ENCODE measurements around the gene BCCIP. TPM values are rescaled to one million over a fixed set of nuclear protein-coding genes. Genes with fewer than 3 reads are reported as not detected.

BCCIP gene
- total RNA-seq, 2 experiments from 2014 or later = 96.3 to 100 TPM

GRCh38 chr10:125836746-125837145 lies 13.4 kb downstream of the BCCIP start:
- peaks cover 44% of the 10 kb centered on the region for H3K36me3 Mint-ChIP-seq
- CTCF ChIA-PET = no interaction called here

GRCh38 chr10:125838802-125839575 lies 15.6 kb downstream of the BCCIP start:
- intact Hi-C loops (cut with micrococcal nuclease) = no loop called here
- no peak overlapping the region for H3K27ac Mint-ChIP-seq
- no peak for DNase-seq
- no peaks in the 10 kb centered on the region for H3K4me1 Mint-ChIP-seq (ENCODE audit: low read depth)
- no peak overlapping the region for H3K4me3 Mint-ChIP-seq
- H3K9me3 Mint-ChIP-seq = no peaks in the 10 kb centered on the region
- POLR2A ChIA-PET = interaction anchor here (0.7 kb wide), 1 partner anchor 10 kb away, joined by 3 read pairs; no protein-coding TSS in a partner anchor
- CTCF ChIA-PET = interaction anchor here (0.6 kb wide), 1 partner anchor 26 kb away, joined by 3 read pairs; no protein-coding TSS in a partner anchor
- H3K27me3 Mint-ChIP-seq = no peaks in the 10 kb centered on the region
- peaks cover 36% of the 10 kb centered on the region for H3K36me3 Mint-ChIP-seq

More at GRCh38 chr10:125836746-125837145, 13.4 kb downstream of the BCCIP start:
- H3K27me3 Mint-ChIP-seq = no peaks in the 10 kb centered on the region
- POLR2A ChIA-PET = no interaction called here
- no peaks in the 10 kb centered on the region for H3K9me3 Mint-ChIP-seq
- intact Hi-C loops (cut with micrococcal nuclease) = no loop called here
- no peak overlapping the region for H3K27ac Mint-ChIP-seq
- H3K4me1 Mint-ChIP-seq (ENCODE audit: low read depth) = no peaks in the 10 kb centered on the region
- DNase-seq = no peak
- H3K4me3 Mint-ChIP-seq = no peak overlapping the region

DNA sequence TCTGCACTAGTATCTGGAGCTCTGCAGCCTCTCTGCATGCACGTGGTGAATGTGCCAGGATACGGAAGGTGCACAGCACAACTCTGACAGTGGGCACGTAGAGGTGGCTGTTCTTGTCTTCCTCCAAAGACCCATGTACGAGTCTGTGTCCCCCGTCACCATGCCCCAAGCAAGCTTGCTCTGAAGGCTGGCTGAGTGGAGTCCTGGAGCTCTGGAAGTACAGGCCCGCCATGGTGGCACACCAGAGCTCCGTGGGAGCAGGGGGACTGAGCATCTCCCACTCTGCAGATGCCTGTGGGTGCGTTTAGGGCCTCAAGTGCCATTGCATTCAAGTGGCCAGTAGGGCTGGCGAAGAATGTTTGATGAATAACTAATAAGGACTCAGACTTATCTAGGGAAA lies 17.1 kb downstream of the BCCIP start:
- intact Hi-C loops (cut with micrococcal nuclease) = no loop called here
- Mint-ChIP-seq H3K27ac (no peak overlapping the region), H3K36me3 (peaks cover 29% of the 10 kb centered on the region), H3K4me3 (no peak overlapping the region), H3K27me3 (no peaks in the 10 kb centered on the region), H3K9me3 (no peaks in the 10 kb centered on the region), H3K4me1 (ENCODE audit: low read depth) (no peaks in the 10 kb centered on the region)
- no peak for DNase-seq
- POLR2A ChIA-PET = no interaction called here
- CTCF ChIA-PET = no interaction called here

- no peak for DNase-seq
- Mint-ChIP-seq H3K36me3 (peaks cover 25% of the 10 kb centered on the region), H3K27ac (no peak overlapping the region), H3K27me3 (no peaks in the 10 kb centered on the region), H3K4me1 (ENCODE audit: low read depth) (no peaks in the 10 kb centered on the region), H3K9me3 (no peaks in the 10 kb centered on the region), H3K4me3 (no peak overlapping the region)
- ChIA-PET POLR2A (no interaction called here), CTCF (no interaction called here)
- intact Hi-C loops (cut with micrococcal nuclease) = no loop called here
Measured at GRCh38 chr10:125840955-125841354, 17.6 kb downstream of the BCCIP start.

- ChIA-PET POLR2A (no interaction called here), CTCF (no interaction called here)
- H3K4me3 Mint-ChIP-seq = no peak overlapping the region
- H3K9me3 Mint-ChIP-seq = no peaks in the 10 kb centered on the region
- no peak overlapping the region for H3K27ac Mint-ChIP-seq
- no peaks in the 10 kb centered on the region for H3K27me3 Mint-ChIP-seq
- no peaks in the 10 kb centered on the region for H3K4me1 Mint-ChIP-seq (ENCODE audit: low read depth)
- H3K36me3 Mint-ChIP-seq = peaks cover 13% of the 10 kb centered on the region
- intact Hi-C loops (cut with micrococcal nuclease) = no loop called here
- DNase-seq = no peak
Measured at GRCh38 chr10:125843603-125844329, 20.4 kb downstream of the BCCIP start.

DNA sequence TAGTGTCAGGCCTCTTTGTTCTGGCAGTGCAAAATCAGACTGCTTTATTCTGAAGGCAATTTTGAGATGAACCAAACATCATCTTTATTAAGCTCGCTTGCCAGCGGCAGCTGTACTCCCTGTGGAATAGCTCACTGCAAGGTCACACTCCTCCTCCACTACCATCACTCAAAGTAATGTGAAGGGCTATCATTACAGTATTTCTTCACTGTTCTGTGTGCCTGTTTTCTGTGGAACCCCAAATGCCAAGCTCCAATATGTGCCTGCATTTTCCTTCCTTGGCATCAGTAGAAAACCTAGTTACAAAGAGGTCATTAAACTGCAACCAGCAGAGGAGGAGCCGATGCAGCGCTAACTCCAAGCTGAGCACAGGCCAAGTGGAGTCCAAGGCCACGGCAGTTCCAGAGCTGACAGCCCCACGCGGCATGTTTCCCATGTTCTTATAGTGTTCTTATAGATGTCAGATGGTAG lies 21.4 kb downstream of the BCCIP start:
- intact Hi-C loops (cut with micrococcal nuclease) = no loop called here
- Mint-ChIP-seq H3K9me3 (no peaks in the 10 kb centered on the region), H3K4me3 (no peak overlapping the region), H3K27ac (no peak overlapping the region), H3K4me1 (ENCODE audit: low read depth) (no peaks in the 10 kb centered on the region), H3K36me3 (peaks cover 13% of the 10 kb centered on the region), H3K27me3 (no peaks in the 10 kb centered on the region)
- DNase-seq = no peak
- CTCF ChIA-PET = no interaction called here
- POLR2A ChIA-PET = no interaction called here

DNA sequence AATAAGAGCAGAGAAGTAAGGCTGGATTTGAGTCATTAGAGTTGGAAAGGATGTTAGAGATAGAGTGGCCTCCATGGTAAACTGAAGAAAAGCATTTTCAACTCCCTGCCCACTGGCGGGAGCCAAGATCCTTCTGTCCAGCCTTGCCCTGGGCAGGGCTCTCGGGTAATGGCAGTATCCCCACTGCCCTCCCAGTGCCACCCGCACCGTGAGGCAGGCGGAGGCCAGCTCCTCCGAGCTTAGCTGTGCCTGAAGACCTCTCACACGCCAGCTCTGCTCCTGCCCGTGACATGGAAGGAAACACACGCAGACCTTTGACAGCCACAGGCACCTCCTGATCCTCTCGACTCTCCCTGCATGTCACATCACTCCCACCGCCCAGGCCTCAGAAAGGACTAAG lies 22.3 kb downstream of the BCCIP start:
- H3K9me3 Mint-ChIP-seq = no peaks in the 10 kb centered on the region
- no peaks in the 10 kb centered on the region for H3K27me3 Mint-ChIP-seq
- ChIA-PET POLR2A (no interaction called here), CTCF (no interaction called here)
- no peak overlapping the region for H3K27ac Mint-ChIP-seq
- DNase-seq = no peak
- intact Hi-C loops (cut with micrococcal nuclease) = no loop called here
- peaks cover 11% of the 10 kb centered on the region for H3K36me3 Mint-ChIP-seq
- H3K4me3 Mint-ChIP-seq = no peak overlapping the region
- H3K4me1 Mint-ChIP-seq (ENCODE audit: low read depth) = no peaks in the 10 kb centered on the region

DNA sequence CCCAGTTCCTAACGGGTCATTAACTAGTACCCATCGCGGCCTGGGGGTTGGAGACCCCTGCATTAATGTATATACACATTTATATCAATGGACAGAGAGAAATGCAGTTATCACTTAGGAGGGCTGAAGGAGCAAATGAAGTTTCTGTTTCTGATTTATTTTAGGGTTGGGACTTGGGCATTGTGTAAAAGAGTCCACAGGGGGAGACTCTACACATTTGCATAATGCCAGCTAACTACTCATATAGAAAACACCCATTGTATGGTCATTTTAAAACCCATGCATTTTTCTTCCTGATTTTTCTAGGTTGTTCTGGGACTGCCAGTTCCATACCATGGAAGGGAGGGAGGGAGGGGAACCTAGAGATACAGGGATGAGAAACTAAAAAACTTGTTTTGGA lies 23.5 kb downstream of the BCCIP start:
- intact Hi-C loops (cut with micrococcal nuclease) = no loop called here
- Mint-ChIP-seq H3K9me3 (no peaks in the 10 kb centered on the region), H3K27ac (no peak overlapping the region), H3K36me3 (peaks cover 12% of the 10 kb centered on the region), H3K4me3 (no peak overlapping the region), H3K27me3 (no peaks in the 10 kb centered on the region), H3K4me1 (ENCODE audit: low read depth) (no peaks in the 10 kb centered on the region)
- DNase-seq = no peak
- POLR2A ChIA-PET = no interaction called here
- CTCF ChIA-PET = interaction anchor here (0.6 kb wide), 1 partner anchor 86 kb away, joined by 4 read pairs; no protein-coding TSS in a partner anchor

DNA sequence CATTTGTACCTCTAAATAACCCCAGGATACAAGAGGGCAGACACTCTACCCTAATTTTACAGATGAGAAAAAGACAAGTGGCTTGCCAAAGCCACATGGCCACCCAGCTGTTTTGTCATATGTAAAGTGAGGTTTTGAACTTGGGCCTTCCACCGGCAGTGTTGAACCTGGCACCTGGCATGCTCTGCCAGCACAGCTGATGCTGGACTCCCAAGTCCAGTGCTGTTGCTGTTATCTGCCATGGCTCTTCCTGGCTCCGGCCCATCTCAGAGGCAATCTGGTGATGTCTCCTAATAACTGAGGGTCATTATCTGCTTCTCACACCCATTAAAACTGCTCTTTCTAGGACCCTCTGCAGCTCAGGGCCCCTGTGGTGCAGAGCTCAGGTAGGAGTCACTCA lies 25.0 kb downstream of the BCCIP start:
- no peak for DNase-seq
- ChIA-PET CTCF (no interaction called here), POLR2A (no interaction called here)
- Mint-ChIP-seq H3K36me3 (peaks cover 20% of the 10 kb centered on the region), H3K9me3 (no peaks in the 10 kb centered on the region), H3K4me1 (ENCODE audit: low read depth) (no peaks in the 10 kb centered on the region), H3K27me3 (no peaks in the 10 kb centered on the region), H3K27ac (no peak overlapping the region), H3K4me3 (no peak overlapping the region)
- intact Hi-C loops (cut with micrococcal nuclease) = no loop called here

GRCh38 chr10:125848857-125849256 lies 25.5 kb downstream of the BCCIP start:
- intact Hi-C loops (cut with micrococcal nuclease) = no loop called here
- Mint-ChIP-seq H3K27ac (no peak overlapping the region), H3K36me3 (peaks cover 23% of the 10 kb centered on the region), H3K4me3 (no peak overlapping the region), H3K27me3 (no peaks in the 10 kb centered on the region), H3K4me1 (ENCODE audit: low read depth) (no peaks in the 10 kb centered on the region), H3K9me3 (no peaks in the 10 kb centered on the region)
- DNase-seq = no peak
- CTCF ChIA-PET = no interaction called here
- POLR2A ChIA-PET = no interaction called here

- Mint-ChIP-seq H3K4me1 (ENCODE audit: low read depth) (no peaks in the 10 kb centered on the region), H3K4me3 (no peak overlapping the region), H3K27me3 (no peaks in the 10 kb centered on the region), H3K9me3 (no peaks in the 10 kb centered on the region), H3K36me3 (peaks cover 23% of the 10 kb centered on the region), H3K27ac (no peak overlapping the region)
- POLR2A ChIA-PET = interaction anchor here (0.6 kb wide), 1 partner anchor 1556 kb away, joined by 3 read pairs; no protein-coding TSS in a partner anchor
- DNase-seq = no peak
- intact Hi-C loops (cut with micrococcal nuclease) = no loop called here
- CTCF ChIA-PET = interaction anchor here (0.6 kb wide), 1 partner anchor 84 kb away, joined by 3 read pairs; no protein-coding TSS in a partner anchor
Measured at GRCh38 chr10:125849448-125849847, 26.1 kb downstream of the BCCIP start.

DNA sequence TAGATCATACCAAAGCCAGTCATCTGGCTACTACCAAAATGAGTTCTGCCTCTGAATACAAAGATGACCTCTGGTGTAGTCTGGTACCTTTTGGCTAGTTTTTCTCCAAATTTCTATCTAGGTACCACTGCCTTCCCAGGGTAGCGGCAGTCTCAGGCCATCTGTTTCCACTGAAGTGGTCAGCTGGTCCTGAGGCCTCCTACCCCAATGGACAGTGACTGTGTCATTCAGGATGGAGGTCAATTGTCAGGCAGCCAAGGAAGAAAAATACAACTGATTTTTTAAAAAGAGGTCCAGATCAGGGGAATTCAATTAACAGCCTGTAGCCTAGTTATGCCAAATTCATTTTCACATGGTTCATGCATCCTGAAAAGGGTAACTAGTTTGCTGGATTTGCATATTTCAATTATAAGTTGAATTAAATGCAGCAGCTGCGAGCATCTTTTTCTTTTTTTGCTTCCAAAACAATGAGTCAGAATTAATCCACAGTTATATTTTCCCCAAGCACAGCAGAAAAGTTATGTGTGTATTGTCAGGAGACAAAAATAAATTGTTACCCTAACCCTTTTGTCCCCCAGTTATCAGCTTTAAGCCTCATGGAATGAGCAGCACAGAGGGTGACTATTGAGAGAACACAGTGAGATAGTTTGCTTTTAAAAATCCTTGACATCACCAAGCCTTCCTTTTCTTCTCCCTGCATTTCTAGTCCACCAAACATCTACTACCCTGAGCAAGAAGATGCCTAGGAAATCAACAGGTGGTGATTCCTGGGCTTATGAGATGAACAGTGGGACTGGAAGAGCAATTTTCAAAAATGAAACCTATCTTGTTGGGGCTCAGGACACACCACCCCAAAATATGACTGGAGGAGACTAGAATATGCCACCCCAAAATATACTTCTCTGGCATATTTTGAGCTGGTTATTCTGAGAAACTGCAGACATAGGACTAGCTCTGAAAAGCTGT lies 27.7 kb downstream of the BCCIP start:
- H3K4me1 Mint-ChIP-seq (ENCODE audit: low read depth) = no peaks in the 10 kb centered on the region
- H3K27ac Mint-ChIP-seq = no peak overlapping the region
- H3K36me3 Mint-ChIP-seq = peaks cover 23% of the 10 kb centered on the region
- ChIA-PET POLR2A (no interaction called here), CTCF (no interaction called here)
- H3K9me3 Mint-ChIP-seq = no peaks in the 10 kb centered on the region
- DNase-seq = no peak
- intact Hi-C loops (cut with micrococcal nuclease) = no loop called here
- H3K27me3 Mint-ChIP-seq = no peaks in the 10 kb centered on the region
- no peak overlapping the region for H3K4me3 Mint-ChIP-seq

All from activated CD4-positive, alpha-beta memory T cell treated with anti-CD3 and anti-CD28 coated beads for 36 hours (primary cell).